ENCODE measurements around the gene SGPP2.

The SGPP2 gene

DNA sequence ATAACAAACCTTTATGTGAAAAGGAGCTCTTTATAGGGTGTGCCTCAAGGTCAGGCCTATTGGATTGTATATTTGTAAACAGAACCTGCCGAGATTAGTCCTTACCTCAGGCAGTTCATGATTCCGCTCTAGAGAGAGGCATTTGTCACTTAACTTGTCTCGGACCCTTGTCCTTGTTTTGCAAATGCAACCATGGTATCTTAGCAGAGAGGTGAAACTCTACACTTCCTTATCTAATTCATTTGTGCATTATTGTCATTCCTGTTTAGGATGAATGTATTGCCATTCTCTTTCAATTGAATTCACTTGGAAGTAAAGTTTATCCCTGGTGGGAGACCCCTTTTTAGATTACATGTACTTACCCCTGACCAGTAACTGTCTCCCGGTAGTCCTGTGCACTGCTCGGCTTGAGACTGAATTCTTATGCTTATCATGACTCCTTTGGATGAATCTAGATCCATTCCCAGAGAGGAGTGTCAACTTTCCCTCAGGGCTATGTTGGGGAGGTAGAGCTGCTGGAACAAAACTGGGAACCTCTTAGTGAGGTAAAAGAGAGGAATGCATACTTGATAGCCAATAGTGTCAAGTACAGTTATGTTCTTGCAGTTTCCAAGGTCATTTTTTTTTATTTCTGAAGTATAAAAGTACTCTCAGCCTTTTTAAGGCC, 46.6 kb downstream of the SGPP2 start:
- no peak for DNase-seq (ENCODE audit: low read depth in 2 of 2)

DNA sequence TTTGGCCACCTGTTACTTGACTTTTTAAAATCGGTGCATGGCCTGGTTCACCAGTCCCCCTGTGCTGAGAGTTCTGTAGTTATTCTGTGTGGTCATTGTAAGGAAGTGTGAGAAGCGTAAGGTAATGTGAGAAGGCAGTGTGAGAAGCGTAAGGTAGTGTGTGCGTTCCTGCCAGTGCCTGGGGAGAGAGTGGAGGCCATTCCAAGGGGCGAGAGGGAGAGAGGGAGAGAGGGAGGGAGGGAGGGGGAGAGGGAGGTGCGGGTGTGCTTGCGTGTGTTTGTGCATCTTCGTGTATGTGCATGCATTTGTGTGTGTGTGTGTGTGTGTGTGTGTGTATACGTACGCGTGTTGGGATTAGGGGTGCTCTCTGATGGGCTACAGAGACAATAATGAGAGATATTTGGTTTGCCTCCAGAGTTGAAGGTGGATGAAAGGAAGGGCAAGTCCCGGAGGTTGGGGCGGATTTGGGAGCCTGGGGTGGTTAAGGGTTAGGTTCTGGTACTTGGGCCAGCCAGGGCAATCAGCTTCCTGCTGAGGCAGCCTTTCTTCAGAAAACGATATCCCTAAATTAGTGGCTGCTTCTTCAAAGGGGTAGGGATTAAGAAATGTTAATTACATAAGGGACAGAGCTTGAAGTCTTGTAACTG, 53.7 kb downstream of the SGPP2 start:
- no peak for DNase-seq (ENCODE audit: low read depth in 2 of 2)

DNA sequence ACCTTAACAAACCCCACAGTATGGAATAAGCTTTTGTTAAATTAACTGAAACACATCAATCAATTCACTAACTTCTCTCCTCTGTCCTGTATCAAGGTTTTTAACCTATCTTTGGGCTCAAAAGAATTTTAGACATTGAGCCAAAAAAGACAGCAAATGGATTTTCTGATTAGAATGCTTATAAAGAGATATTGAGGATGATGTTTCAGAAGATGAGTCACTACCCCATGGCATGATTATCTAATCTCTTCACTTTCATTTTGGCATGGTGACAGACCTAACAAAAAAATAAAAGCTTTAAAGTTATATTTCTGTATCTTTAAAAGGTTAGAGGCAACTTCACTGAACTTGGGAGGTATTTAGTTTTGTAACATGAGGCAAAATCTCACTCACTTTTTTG, 55.5 kb downstream of the SGPP2 start:
- DNase-seq (ENCODE audit: low read depth in 2 of 2) = no peak

DNA sequence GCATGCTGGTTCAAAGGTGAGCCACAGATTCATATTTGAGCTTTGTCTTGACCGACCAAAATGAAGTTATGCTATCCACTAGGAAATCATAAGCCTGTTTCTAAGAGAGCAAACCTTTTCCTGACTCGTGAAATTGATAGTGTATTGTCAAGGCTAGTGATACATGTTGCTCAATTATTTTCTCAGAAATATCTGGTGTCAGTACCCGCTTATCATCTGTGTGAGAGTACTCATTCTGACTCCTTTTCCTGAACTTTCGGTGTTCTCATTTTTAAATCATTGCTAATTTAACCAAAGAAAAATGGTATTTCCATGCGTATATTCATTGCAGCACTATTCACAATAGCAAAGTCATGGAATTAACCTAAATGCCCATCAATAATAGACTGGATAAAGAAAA, 56.2 kb downstream of the SGPP2 start:
- no peak for DNase-seq (ENCODE audit: low read depth in 2 of 2)

DNA sequence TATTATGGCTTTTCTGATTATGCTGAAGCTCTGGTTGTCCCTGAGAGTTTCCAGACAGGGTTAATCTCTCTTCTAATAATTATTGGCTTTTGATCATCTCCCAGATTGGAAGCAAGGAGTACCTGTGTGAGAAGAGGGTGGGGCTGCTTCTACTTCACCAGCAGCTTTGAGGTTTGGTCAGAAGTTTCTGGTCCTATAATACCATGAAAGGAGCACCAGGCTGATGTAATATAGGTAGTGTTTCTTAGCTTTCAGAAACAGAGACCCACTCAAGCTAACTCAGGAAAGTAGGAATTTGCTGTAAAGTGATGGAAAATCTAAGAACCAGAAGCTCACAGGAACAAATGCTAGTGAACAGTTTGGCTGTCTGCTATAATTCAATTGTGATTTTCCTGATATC, 57.6 kb downstream of the SGPP2 start:
- no peak for DNase-seq (ENCODE audit: low read depth in 2 of 2)

DNA sequence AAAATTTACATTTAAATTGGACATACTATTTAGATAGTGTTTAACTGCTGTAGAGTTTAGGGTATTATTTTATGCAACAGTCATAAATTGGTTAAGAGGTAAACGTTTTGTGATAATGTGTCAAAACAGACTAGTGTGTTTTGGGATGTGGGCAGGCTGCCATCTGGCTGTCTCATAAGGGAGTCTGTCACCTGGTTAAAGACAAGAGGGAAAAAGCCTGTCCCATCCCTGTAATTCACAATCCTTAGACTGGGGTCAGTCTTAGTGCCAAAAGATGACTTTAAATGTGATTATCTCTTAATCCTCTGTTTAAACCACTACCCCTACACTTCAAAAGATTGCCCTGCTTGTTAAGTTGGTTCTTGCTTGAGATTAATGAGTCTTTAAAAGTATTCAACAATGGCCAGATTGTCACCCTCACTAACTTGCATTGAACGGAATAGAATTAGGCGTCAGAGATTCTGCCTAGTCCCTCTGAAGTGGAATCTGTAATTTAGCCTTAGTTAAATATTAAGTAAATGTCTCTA, 59.2 kb downstream of the SGPP2 start:
- DNase-seq (ENCODE audit: low read depth in 2 of 2) = no peak

DNA sequence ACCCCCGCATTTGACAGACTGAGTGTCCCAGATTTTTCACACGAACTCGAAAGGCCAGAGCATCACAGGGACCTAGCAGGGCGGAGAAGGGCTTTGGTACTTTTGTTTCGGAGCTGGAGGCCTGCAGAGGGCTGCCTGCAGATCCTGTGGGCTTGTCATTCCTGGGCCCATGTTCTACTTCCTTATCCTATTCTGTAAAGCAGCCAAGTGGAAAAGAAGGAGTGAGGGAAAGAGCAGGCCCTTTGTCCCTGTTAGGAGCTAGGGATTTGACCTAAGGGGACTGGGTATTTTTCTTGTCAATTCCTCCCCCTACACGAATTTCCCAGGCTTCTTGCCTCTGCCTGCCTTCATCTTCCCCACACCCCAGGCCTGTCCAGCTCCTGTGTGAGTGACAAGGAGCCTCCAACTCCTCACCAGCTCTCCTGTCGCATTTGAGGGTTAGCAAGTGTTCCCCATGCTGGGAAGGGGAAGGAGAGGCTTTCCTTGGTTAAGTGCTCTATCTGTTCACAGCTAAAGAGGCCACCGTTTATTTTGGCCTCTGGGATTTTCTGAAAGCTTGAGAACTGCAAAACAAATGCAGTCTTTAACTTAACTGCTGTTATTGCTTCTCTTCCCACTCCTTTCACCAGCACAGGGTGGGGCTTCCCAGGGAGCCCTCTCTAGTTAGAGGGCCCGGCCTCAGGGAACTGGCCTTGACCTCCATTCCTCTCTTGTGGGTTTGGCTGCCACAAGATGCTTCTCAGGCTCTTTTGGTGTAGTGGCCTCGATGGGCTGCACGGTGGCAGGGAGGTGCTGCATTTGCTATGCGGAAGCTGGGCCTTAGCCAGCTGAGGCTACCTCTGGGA, 61.2 kb downstream of the SGPP2 start:
- DNase-seq (ENCODE audit: low read depth in 2 of 2) = no peak

DNA sequence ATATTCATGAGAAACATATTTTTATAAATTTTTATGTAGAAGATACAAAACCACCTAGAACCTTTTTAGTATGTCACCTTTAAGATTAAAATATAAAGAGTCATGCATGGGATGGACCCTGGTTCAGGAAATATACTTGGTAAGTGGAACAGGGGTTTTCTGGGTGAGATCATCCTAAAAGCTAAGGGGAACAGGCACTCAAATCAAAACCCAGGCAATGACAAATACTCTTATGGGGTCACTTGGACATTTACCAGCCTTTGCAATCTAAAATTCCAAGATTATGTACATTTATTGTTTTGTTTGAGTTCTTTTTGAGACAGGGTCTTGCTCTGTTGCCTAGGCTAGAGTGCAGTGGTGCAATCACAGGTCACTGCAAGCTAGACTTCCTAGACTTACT, 65.8 kb downstream of the SGPP2 start:
- DNase-seq (ENCODE audit: low read depth in 2 of 2) = no peak

DNA sequence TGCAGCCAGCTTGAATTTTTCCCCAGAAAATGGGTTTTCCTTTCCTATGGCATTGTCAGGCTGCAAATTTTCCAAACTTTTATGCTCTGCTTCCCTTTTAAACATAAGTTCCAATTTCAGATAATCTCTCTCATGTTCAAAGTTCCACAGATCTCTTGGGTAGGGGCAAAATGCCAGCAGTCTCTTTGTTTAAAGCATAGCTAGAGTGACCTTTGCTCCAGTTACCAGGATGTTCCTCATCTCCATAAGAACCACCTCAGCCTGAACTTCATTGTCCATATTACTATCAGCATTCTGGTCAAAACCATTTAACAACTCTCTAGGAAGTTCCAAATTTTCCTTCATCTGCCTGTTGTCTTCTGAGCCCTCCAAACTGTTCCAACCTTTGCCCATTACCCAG, 68.3 kb downstream of the SGPP2 start:
- DNase-seq (ENCODE audit: low read depth in 2 of 2) = no peak

DNA sequence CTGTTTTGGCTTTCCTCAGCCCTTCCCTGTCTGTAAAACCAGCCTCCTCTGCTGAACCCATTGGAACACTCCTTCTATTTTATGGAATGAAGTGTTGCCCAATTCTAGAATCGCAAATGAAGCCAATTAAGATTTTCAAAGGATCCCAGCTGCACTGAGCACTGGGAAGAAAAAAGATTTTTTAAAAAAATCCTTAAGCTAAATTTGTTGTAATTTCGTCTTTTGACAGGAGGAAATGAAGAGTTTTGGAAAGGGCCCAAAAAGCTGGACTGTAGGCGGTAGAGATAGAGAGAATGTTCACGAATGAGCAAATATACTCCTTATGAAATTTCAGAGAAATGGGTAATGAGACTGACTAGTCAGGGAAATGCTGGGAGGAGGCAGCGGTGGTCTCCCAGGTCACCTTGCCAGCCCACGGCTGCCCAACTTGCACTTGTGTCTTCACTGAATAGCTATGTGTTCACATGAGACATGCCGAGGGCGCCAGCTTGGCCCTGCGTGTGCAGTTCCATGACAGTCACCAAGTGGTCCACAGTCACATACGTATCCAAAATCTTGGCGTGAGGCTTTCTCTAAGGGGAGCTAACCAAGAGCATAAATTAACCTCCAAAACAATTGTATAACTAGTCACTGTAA, 69.9 kb downstream of the SGPP2 start:
- no peak for DNase-seq (ENCODE audit: low read depth in 2 of 2)

DNA sequence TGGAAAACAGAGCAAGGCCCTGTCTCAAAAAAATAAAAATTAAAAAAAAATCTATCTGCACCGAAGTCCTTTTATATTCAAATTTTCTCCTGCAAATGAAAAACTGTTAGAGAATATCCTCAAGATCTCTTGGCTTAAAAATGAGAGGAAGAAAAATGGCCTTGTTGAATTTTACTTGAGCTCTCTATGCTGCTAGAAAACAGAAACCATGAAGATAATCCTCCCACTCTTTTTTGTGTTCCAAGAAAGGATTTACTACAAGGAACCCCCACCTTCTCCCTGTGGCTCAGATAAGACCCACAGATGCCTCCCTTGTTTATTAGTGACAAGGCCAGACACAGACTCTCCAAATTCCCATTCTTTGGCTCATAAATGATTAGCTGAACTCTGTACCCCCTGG, 71.0 kb downstream of the SGPP2 start:
- no peak for DNase-seq (ENCODE audit: low read depth in 2 of 2)

DNA sequence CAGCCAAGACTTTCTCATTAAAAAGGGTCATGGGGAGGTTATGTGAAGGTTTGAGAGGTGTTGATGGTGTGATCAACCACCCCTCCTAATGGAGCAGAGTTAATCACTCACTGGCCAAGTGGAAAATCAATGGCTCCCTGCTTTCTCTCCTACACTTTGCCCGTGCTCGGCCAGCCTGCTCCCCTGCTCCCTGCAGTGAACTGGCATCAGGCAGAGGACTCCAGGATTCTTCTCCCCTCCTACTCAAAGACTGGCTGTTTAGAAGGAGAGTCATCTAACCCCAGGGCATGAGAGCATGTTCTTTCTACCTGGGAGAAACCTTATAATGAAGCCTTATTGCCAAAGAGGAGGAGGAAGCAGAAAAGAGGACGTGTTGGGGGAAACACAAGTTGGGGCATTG, 74.9 kb downstream of the SGPP2 start:
- no peak for DNase-seq (ENCODE audit: low read depth in 2 of 2)

DNA sequence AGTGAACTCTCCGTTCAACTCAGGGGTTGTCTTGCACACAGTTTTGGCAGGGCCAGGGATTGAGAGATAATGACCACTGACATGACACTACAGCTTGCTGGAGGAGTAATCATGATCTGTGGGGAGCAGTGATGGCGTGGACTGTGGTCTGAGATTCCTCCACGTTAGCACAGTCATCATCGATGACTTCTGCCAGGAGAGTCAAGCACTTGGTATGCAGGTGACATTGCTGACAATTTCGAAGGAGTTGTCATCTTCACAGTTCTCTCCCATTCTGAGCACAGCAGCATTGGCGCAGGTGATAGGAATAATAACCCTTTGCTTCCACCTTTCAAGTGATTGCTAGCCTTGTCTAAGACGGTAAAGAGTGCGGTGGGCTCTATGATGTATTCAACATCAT, 79.8 kb downstream of the SGPP2 start:
- no peak for DNase-seq (ENCODE audit: low read depth in 2 of 2)

DNA sequence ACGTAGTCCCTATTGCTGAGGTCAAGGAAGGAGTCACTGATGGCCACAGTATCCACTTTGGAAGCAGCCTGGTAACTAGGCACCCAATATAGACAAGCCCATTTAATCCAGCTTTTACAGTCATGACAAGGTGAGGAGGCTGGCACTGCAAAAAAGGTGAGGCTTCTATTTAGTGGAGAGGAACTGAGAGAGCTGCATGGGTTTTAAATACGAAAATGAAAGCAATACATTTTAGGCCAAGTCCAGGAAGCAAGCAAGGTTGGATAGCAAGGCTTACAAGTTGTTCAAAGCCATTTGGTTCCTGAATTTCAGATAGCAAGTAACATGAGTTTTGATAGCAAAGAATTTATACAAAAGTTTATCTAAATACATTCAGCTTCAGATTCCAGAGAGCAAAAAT, 80.4 kb downstream of the SGPP2 start:
- DNase-seq (ENCODE audit: low read depth in 2 of 2) = no peak

DNA sequence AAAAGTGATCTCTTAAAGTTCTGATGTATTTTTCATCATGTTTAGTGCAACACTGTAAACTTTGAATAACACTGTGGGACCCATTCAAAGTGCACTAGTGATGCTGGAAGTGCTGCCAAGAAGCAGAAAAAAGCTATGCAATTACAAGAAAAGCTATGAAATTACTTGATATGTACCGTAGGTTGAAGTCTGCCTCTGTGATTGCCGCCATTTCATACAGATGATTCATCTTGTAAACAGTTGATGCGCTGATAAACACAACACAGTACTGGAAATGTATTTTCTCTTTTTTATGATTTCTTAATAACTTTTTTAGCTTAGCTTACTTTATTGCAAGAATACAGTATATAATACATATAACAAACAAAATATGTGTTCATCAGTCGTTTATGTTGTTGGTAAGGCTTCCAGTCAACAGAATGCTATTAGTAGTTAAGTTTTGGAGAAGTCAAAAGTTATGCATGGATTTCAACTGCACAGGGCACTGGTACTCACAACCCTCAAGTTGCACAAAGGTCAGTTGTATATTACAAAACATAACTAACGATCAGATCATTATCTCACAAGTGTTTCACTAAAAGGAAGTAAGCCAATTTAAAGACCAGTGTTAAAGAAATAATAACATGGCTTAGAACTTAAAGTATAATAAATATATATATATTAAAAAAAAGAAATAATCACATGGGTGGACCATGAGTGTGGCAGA, 82.0 kb downstream of the SGPP2 start:
- no peak for DNase-seq (ENCODE audit: low read depth in 2 of 2)

DNA sequence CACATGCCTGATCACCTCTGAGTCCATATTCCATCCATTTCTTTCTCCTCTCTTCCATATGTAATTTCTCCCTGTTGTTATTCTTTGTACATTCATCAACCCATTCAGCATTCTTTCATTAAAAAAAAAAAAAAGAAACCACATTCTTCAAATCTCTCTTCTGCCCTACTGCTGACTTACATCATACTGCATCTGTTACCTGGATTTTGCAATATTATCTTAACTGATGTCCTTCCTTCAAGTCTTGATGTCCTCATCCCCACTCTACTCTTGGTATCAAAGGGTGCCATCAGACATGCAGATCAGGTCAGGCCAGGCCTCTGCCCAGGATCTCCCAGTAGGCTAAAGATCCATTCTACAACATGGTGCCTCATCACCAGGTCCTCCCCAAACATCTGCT, 90.6 kb downstream of the SGPP2 start:
- DNase-seq (ENCODE audit: low read depth in 2 of 2) = no peak

DNA sequence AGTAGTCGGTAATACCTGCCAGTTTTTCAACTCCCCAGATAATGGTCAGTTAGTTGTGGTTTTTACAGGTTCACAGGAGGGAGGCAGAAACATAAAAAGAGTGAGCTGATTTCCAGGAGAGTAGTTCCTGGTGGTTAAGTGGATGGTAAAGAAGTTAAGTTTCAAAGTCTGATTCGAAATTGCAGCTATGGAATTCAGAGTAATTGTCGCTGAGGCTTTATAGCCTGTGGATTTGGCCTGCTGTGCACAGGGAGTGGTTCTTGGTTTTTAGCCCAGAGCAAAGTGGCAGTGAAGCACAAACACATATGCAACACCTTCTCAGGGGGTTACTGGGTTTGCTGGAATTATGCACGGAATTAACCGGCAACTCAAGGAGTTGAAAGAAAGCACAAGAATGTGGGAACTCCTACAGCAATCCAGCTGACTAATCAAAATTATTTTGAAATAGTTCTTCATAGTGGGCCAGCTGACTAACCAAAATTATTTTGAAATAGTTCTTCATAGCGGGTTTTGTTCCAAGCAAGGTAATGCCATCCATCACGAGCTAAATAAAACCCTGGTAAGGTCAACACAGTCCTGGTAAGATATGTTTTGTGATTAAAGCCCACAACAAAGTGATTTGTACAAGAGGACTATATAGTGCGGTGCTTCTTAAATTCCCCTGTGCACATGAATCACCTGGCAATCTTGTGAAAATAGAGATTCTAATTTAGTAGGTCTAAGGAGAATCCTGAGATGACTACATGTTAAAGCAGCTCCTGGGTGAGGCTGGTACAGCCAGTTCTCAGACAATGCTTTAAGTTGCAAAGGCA, 94.4 kb downstream of the SGPP2 start:
- DNase-seq (ENCODE audit: low read depth in 2 of 2) = no peak

DNA sequence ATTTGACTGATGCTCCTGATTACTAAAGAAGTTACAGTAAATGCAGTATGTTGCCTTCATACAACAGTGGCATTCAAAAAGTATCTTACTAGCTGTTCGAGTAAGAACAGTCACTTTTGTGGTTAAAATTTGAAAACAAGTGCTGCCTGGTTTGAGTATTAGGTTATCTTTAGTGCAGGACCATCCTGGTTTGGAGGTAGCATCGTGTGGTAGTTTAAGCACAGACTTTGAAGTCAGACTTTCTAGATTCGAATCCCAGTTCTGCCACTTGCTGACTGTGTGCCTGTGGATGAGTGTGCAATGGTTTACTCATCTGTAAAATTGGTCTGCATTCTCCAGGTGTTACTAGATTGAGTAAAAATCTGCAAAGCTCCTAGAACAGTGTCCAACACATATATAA, 96.8 kb downstream of the SGPP2 start:
- DNase-seq (ENCODE audit: low read depth in 2 of 2) = no peak

DNA sequence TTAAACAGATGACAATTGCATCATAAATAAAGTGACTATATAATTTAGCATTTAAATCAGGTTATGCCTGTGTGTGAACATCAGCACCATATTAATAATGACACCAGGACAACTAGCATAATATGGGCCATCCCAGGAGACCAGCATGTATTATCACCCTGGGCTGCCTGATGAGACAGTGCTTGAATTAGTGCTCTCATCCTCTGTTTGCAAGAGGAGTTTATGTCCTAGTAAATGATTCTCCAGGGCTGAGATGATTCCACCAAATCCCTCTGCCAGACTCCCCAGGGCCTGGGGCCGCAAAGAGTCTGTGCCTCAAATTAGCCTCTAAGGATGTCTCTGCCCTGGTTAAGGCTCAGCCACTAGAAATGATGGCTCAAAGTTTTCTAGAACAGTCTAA, 97.7 kb downstream of the SGPP2 start:
- no peak for DNase-seq (ENCODE audit: low read depth in 2 of 2)

DNA sequence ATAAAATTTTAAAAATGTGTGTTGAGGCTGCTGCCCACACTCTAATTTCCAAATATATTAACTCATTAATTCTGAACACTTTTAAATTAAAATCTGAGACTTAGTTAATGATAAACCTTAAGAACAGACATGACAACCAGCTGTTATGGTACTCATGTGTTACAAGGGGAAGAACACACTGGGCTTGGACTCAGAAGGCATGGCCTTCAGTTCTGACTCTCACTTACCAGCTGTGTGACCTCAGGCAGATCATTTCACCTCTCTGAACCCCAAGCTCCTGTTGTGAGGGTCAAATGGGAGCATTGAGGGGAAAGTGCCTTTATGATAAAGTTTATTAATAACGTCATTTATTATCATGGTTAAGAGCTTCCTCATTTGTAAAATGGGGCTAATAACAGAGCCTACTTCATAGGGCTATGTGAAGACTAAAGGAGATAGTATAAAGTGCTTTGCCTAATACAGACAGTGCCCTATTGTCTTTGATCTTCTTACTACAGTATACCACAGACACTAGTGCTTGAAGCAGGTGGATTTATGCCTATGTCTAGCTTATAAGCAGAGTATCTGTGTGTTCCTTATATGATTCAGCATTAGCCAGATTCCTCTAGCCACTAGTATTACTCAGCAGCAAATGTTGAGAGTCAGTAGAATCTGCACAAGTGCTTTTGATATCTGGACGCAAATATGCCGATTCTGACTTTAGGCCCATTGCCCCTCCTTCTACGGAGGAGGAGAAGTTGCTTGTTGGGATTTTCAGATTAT, 99.6 kb downstream of the SGPP2 start:
- DNase-seq (ENCODE audit: low read depth in 2 of 2) = no peak

Measured in activated CD4-positive, alpha-beta T cell treated with anti-CD3 and anti-CD28 coated beads for 24 hours (primary cell).